ENCODE measurements around the gene SIPA1L3.

DNA sequence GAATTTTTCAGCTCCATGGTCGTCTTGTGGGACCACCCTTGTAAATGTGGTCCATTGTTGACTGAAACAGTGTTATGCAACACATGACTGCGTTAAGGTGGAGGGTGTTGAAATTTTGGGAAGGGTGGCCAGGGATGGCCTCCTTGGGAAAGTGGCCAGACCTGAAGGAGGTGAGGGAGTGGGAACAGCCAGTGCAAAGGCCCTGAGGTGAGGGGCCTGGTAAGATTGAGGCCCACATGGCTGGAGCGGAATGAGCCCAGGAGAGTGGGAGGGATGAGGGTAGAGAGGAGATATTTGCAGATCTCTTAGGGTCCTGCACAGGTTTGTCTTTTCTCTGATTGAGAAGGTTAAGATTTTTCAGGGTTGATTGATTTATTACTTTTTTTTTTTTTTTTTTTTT, 18.2 kb downstream of the SIPA1L3 start:
- TF ChIP-seq FOXM1 (IDR thresholded peaks at IDR 0.05; ENCODE audit: borderline replicate concordance, low read depth) (no peak), CREB1 (IDR thresholded peaks at IDR 0.05; ENCODE audit: low read depth) (no peak), MAX (IDR thresholded peaks at IDR 0.05) (no peak)

Data from Ishikawa (cell line).